Activated gamma-delta T cell (primary cell): ENCODE measurements around the gene MS4A6A.

Experiments used
- DNase-seq: peaks from one replicate; lab custom pipeline; 2025; lab: John Stamatoyannopoulos, UW

MS4A6A gene

GRCh38 chr11:60128376-60128775, 54.5 kb downstream of the MS4A6A start:
- DNase-seq, result no peak

- DNase-seq, result no peak
Measured at GRCh38 chr11:60127311-60127811, 55.5 kb downstream of the MS4A6A start.

- DNase-seq, result no peak
Measured at GRCh38 chr11:60125956-60126585, 56.8 kb downstream of the MS4A6A start.

- DNase-seq, result no peak
Measured at GRCh38 chr11:60124802-60125432, 58.0 kb downstream of the MS4A6A start.
